Parathyroid adenoma (tissue), 2 donors: ENCODE results near the gene SUGP2.

Source experiments
- H2AFZ ChIP-seq: fragments of 300-600 bp; sonication (generic); one replicate; pipeline ENCODE4 v1.7.0; 2017; ENCODE audit warnings: antibody characterized with exemption, mild to moderate bottlenecking
- H3K27ac ChIP-seq: fragments of 300-600 bp; sonication (generic); one replicate; pipeline ENCODE4 v1.7.0; 2017
- H3K27me3 ChIP-seq: fragments of 300-600 bp; sonication (generic); one replicate; pipeline ENCODE4 v1.7.0; 2017; ENCODE audit warnings: low read length; ENCODE audit not compliant: control insufficient read depth, insufficient read depth
- H3K36me3 ChIP-seq: fragments of 300-600 bp; sonication (generic); one replicate; pipeline ENCODE4 v1.7.0; 2017; ENCODE audit warnings: low read length; ENCODE audit not compliant: control insufficient read depth, insufficient read depth
- H3K4me1 ChIP-seq: fragments of 300-600 bp; sonication (generic); one replicate; pipeline ENCODE4 v1.7.0; 2017; ENCODE audit warnings: control low read depth
- H3K4me2 ChIP-seq: fragments of 300-600 bp; sonication (generic); one replicate; pipeline ENCODE4 v1.7.0; 2017; ENCODE audit warnings: low read length
- H3K4me3 ChIP-seq: fragments of 300-600 bp; sonication (generic); one replicate; pipeline ENCODE4 v1.7.0; 2017; ENCODE audit warnings: low read depth, low read length
- H3K79me2 ChIP-seq: fragments of 300-600 bp; sonication (generic); one replicate; pipeline ENCODE4 v1.7.0; 2017; ENCODE audit warnings: control low read depth
- H3K9ac ChIP-seq: fragments of 300-600 bp; sonication (generic); one replicate; pipeline ENCODE4 v1.7.0; 2017; ENCODE audit warnings: mild to moderate bottlenecking
- H3K9me3 ChIP-seq: fragments of 300-600 bp; sonication (generic); one replicate; pipeline ENCODE4 v1.7.0; 2017; ENCODE audit warnings: low read length; ENCODE audit not compliant: control insufficient read depth
- CTCF ChIP-seq: fragments of 300-600 bp; sonication (generic); IDR thresholded peaks from one replicate; pipeline ENCODE4 v1.7.0; 2017; ENCODE audit warnings: antibody characterized with exemption, mild to moderate bottlenecking
- donor health status: primary hyperparathyroidism.

SUGP2 gene

GRCh38 chr19:18967358-18968146 is 65.8 kb downstream of the SUGP2 start:
- Histone ChIP-seq H2AFZ (peak overlapping the region; percentile 72), H3K4me1 (peaks cover 17% of the 10 kb centered on the region), H3K79me2 (no peaks in the 10 kb centered on the region), H3K27me3 (no peaks in the 10 kb centered on the region), H3K9ac (no peak overlapping the region), H3K4me3 (peak overlapping the region; percentile 58), H3K27ac (peak overlapping the region; percentile 89), H3K9me3 (no peaks in the 10 kb centered on the region), H3K36me3 (no peaks in the 10 kb centered on the region), H3K4me2 (peak overlapping the region; percentile 95)
- no peak for TF ChIP-seq CTCF

DNA sequence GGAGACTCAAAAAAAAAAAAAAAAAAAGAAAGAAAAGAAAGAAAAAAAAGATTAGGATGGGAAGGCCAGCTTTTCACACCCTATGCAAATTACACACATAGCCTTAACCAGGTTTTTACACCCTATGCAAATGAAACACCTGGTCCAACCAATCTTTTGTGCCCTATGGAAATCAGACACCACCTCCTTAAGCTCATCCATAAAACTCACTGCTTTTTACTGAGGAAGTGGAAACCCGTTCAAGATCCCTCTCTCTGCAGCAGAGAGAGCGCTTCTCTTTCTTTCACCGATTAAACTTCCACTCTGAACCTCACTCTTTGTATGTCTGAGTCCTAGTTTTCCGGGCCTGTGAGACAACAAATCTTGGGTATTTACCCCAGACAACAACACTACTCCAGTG is 67.0 kb downstream of the SUGP2 start:
- no peaks in the 10 kb centered on the region for H3K79me2 ChIP-seq
- H3K4me1 ChIP-seq: peaks cover 17% of the 10 kb centered on the region
- H3K9ac ChIP-seq: no peak overlapping the region
- no peak overlapping the region for H3K4me2 ChIP-seq
- H3K4me3 ChIP-seq: peak overlapping the region; percentile 8
- no peaks in the 10 kb centered on the region for H3K9me3 ChIP-seq
- no peak for TF ChIP-seq CTCF
- H3K36me3 ChIP-seq: no peaks in the 10 kb centered on the region
- H3K27ac ChIP-seq: peak overlapping the region; percentile 89
- H2AFZ ChIP-seq: peak overlapping the region; percentile 34
- H3K27me3 ChIP-seq: no peaks in the 10 kb centered on the region

DNA sequence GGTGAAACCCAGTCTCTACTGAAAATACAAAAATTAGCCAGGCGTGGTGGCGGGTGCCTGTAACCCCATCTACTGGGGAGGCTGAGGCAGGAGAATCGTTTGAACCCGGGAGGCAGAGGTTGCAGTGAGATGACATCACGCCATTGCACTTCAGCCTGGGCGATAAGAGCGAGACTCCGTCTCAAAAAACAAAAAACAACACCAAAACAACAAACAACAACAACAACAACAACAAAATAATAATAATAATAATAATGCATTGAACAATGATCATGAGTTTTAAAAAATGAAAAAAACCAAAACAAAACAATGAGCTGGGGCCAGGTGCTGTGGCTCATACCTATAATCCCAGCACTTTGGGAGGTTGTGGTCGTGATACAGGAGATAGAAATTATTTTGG is 69.2 kb downstream of the SUGP2 start:
- Histone ChIP-seq H3K4me3 (no peak overlapping the region), H3K9ac (no peak overlapping the region), H3K4me1 (peaks cover 14% of the 10 kb centered on the region), H3K79me2 (no peaks in the 10 kb centered on the region), H3K36me3 (no peaks in the 10 kb centered on the region), H3K9me3 (no peaks in the 10 kb centered on the region), H3K4me2 (no peak overlapping the region), H3K27me3 (no peaks in the 10 kb centered on the region), H2AFZ (no peak overlapping the region), H3K27ac (no peak overlapping the region)
- TF ChIP-seq CTCF: no peak

- Histone ChIP-seq H3K9me3 (no peaks in the 10 kb centered on the region), H3K4me1 (peaks cover 7% of the 10 kb centered on the region), H3K79me2 (no peaks in the 10 kb centered on the region), H3K27me3 (no peaks in the 10 kb centered on the region), H2AFZ (no peak overlapping the region), H3K36me3 (no peaks in the 10 kb centered on the region), H3K27ac (no peak overlapping the region), H3K4me3 (no peak overlapping the region), H3K9ac (no peak overlapping the region), H3K4me2 (no peak overlapping the region)
- no peak for TF ChIP-seq CTCF
Observed at GRCh38 chr19:18961767-18962620, 71.3 kb downstream of the SUGP2 start.
